Measurements from ENCODE around the gene CAMSAP3.

CAMSAP3 gene

DNA sequence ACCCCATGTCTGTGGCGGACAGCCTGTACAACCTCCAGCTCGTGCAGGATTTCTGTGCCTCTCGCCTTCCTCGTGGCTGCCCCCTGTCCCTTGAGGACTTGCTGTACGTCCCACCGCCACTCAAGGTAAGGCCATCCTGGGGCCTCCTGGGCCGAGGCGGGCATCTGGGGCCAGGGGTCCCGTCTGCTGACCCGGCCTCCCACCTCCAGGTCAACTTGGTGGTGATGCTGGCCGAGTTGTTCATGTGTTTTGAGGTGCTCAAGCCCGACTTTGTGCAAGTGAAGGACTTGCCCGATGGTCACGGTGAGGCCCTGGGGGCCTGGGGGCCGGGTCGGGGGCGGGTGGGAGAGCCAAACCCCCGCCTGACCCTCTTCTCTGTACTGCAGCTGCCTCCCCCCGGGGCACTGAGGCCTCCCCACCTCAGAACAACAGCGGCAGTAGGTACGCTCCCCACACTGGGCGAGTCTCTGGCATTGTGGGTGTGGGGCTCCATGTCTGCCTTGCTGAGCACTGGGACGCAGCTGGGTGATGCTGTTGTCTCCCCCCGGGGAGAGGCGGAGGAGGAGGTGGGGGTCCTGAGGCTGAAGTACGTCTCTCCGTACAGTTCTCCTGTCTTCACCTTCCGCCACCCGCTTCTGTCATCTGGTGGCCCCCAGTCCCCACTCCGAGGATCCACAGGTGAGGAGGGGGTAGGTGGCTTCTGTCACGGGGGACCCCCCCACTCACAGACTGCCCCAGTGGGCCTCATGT lies 15.0 kb downstream of the CAMSAP3 start:
- DNase-seq (ENCODE audit: extremely low spot score) = no peak
- CTCF ChIA-PET = interaction anchor here (1.2 kb wide), 1 partner anchor 42 kb away, joined by 4 read pairs; no protein-coding TSS in a partner anchor

GRCh38 chr19:7611541-7612279 lies 16.0 kb downstream of the CAMSAP3 start:
- TF ChIP-seq, protein P1, sequence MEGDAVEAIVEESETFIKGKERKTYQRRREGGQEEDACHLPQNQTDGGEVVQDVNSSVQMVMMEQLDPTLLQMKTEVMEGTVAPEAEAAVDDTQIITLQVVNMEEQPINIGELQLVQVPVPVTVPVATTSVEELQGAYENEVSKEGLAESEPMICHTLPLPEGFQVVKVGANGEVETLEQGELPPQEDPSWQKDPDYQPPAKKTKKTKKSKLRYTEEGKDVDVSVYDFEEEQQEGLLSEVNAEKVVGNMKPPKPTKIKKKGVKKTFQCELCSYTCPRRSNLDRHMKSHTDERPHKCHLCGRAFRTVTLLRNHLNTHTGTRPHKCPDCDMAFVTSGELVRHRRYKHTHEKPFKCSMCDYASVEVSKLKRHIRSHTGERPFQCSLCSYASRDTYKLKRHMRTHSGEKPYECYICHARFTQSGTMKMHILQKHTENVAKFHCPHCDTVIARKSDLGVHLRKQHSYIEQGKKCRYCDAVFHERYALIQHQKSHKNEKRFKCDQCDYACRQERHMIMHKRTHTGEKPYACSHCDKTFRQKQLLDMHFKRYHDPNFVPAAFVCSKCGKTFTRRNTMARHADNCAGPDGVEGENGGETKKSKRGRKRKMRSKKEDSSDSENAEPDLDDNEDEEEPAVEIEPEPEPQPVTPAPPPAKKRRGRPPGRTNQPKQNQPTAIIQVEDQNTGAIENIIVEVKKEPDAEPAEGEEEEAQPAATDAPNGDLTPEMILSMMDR (IDR thresholded peaks at IDR 0.05; ENCODE audit: control extremely low read depth, extremely low read depth, low read depth, missing control alignments) = no peak
- no peak for DNase-seq (ENCODE audit: extremely low spot score)
- POLR2A ChIA-PET = no interaction called here
- CTCF ChIA-PET = interaction anchor here (0.9 kb wide), 1 partner anchor 43 kb away, joined by 3 read pairs; no protein-coding TSS in a partner anchor

More for the DNA sequence above, 15.0 kb downstream of the CAMSAP3 start:
- POLR2A ChIA-PET = no interaction called here
- TF ChIP-seq, protein P1 (IDR thresholded peaks at IDR 0.05; ENCODE audit: control extremely low read depth, extremely low read depth, low read depth, missing control alignments) = no peak

DNA sequence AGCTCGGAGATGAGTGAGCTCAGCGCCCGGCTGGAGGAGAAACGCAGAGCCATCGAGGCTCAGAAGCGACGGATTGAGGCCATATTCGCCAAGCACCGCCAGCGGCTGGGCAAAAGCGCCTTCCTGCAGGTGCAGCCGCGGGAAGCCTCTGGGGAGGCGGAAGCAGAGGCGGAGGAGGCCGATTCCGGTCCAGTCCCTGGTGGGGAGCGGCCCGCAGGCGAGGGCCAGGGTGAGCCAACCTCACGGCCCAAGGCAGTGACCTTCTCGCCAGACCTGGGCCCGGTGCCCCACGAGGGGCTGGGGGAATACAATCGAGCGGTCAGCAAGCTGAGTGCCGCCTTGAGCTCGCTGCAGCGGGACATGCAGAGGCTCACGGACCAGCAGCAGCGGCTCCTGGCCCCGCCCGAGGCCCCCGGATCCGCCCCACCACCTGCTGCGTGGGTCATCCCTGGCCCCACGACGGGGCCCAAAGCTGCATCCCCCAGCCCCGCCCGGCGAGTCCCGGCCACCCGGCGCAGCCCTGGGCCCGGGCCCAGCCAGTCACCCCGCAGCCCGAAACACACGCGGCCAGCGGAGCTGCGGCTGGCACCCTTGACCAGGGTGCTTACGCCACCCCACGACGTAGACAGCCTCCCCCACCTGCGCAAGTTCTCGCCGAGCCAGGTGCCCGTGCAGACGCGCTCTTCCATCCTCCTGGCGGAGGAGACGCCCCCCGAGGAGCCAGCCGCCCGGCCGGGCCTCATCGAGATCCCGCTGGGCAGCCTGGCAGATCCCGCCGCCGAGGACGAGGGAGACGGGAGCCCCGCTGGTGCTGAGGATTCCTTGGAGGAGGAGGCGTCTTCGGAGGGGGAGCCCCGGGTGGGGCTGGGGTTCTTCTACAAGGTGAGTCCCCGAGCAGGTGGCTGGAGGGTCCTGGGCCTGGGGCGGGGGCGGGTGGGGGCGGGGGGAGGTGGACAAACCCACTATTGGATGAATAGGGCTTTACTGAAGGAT lies 16.9 kb downstream of the CAMSAP3 start:
- DNase-seq (ENCODE audit: extremely low spot score) = no peak
- CTCF ChIA-PET = interaction anchor here (0.9 kb wide), 1 partner anchor 44 kb away, joined by 3 read pairs; no protein-coding TSS in a partner anchor
- TF ChIP-seq, protein P1 (IDR thresholded peaks at IDR 0.05; ENCODE audit: control extremely low read depth, extremely low read depth, low read depth, missing control alignments) = no peak
- POLR2A ChIA-PET = no interaction called here

DNA sequence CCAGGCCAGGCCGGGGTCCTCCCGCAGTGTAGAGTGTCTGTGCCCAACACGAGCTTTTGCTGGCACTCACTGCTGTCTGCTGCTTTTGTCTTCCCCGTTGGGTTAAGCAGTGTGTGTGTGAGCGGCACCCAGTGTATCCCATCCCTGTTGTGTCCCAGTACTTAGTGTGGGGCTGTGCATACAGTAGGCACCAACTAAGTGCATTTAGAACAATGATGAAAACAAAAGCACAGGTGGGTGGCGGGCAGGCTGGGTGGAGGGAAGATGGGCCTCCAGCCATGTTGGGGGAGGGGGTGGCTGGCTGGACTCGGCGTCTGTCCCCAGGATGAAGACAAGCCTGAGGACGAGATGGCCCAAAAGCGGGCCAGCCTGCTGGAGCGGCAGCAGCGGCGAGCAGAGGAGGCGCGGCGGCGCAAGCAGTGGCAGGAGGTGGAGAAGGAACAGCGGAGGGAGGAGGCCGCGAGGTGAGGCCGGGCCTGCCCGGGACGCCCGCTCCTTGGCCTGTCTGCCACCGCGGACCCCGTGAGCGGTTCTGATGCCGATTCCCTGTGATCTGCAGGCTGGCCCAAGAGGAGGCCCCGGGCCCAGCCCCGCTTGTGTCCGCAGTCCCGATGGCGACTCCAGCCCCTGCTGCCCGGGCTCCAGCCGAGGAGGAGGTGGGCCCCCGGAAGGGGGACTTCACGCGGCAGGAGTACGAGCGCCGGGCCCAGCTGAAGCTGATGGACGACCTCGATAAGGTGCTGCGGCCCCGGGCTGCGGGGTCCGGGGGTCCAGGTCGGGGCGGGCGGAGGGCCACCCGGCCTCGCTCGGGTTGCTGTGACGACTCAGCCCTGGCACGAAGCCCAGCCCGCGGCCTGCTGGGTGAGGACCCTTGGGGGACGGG lies 19.4 kb downstream of the CAMSAP3 start:
- DNase-seq (ENCODE audit: extremely low spot score) = no peak
- TF ChIP-seq, protein P1 (IDR thresholded peaks at IDR 0.05; ENCODE audit: control extremely low read depth, extremely low read depth, low read depth, missing control alignments) = no peak
- POLR2A ChIA-PET = no interaction called here
- CTCF ChIA-PET = no interaction called here

GRCh38 chr19:7617172-7617571 lies 21.5 kb downstream of the CAMSAP3 start:
- TF ChIP-seq, protein P1 (IDR thresholded peaks at IDR 0.05; ENCODE audit: control extremely low read depth, extremely low read depth, low read depth, missing control alignments) = no peak
- POLR2A ChIA-PET = no interaction called here
- no peak for DNase-seq (ENCODE audit: extremely low spot score)
- CTCF ChIA-PET = no interaction called here
